Right ventricle myocardium superior (tissue), 1 donor: Measurements from ENCODE around the gene CRTC2. TPM values are rescaled to one million over a fixed set of nuclear protein-coding genes. Genes with fewer than 3 reads are reported as not detected.

Experiments used
- ATAC-seq: fragments of 200-7000 bp; cut with Tn5 transposase; one replicate; pipeline ENCODE4 v1.9.1; 2020; ENCODE audit warnings: mild to moderate bottlenecking; ENCODE audit not compliant: poor library complexity
- DNase-seq: peaks from one replicate; pipeline ENCODE4 v3.0.0-alpha.2; 2020
- intact Hi-C: fragments of 100-400 bp; cut with DNase I; formaldehyde crosslinking; loops from one replicate; pipeline ENCODE4 v1.11.2; 2022
- total RNA-seq: library from RNA; stranded (reverse); fragmentation: NEBNext Ultra II Directional; extraction: Animal tissue kit (Norgen Biotek cat#: 25700); gene quantifications from one replicate; pipeline ENCODE4 v1.2.1, GENCODE V29; 2021
- donor health status: DM: no; HTN: yes; CAD: no; lungs with severe emphysema.

CRTC2 gene
- total RNA-seq, 1 donor from 2014 or later: 20.8 TPM

DNA sequence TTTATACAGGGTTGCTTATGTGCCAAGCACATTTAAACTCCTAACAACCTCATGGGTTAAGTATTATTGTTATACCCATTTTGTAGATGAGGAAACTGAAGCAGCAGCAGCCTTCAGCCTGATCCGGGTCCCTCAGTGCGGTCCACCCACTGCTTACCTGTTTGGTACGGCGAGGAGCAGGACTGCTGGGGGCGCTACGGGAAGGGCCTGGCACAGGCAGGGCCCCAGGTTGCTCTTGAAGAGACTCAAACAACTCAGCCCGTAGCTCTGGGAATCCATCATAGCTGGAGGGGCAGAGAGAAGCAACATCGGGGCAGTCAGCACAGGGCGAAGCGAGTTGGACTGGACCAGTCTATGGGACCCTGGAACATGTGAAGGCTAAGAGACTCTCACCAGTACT is 21.1 kb downstream of the CRTC2 start:
- intact Hi-C loops: no loop called here
- DNase-seq: no peak
- ATAC-seq: no peak

DNA sequence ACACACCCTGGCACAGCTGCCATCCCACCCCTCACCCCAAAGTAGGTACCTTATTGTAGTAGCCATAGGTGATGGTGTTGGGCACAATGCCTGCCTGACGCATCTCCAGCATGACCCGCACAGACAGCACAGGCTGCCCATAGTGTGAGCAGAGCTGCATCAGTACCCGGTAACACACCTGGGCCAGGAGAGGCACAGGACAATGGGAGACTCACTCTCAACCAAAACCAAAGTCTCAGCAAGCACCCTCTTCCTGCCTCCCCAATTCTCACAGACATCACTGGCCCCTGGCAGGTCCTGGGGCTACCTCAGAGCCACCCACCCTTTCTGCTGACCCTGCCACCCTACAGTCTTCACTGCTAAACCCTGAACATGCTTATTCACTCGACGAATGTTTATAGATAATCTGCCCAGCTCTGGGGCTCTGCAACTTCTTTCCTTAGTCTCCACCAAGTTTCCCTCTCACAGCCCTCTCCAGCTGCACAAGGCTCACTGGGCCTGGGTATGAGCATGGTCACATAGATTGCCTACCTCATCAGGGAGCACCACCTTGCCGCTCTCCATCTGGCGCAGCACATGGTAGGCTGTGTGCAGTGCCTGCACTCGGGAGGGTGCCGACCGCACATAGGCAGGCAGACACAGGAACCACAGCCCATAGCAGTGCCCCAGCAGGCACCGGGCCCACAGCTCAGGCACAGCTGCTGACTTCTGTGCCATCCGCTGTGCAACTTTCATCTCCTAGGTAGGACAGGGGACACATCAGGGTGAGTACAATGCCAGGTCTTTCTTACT is 22.2 kb downstream of the CRTC2 start:
- DNase-seq (no peak), ATAC-seq (no peak)
- intact Hi-C loops: no loop called here

DNA sequence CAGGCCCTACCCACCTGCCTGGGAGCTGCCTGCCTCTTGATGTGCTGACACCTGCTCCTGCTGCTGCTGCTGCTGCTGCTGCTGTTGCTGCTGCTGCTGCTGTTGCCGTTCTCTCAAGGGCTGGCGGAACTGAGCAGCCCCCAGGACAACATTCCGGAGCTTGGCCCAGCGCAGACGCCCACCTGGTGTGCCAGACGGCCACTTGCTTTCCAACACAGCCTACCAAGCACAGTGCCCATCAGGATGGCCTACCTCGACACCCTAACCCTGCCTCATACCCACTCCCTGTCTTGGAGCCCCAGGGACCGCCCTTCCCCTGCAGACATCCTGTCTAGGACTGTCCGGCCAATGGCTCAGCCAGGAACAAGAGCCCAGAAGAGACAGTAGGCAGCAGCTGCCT is 23.7 kb downstream of the CRTC2 start:
- intact Hi-C loops: no loop called here
- no peak for DNase-seq
- no peak for ATAC-seq

DNA sequence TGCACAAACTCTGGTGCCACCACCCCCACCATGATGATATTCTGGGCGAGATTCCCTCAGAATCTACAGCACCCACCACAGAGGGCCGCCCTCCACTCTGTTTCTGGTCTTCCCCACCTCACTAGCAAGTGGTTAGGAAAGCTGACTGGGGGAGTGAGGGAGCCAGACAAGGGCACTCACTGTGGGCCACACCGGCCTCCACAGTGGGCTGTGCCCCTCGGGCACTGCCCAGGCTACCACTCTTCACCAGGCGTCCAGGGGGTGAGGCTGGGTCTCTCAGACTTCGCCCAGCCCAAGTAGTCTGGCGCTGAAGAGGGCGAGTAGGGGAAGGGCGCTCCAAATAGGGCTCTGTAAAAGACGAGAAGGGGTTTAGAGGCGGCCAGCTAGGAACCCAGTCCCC is 24.5 kb downstream of the CRTC2 start:
- intact Hi-C loops: no loop called here
- DNase-seq (no peak), ATAC-seq (no peak)

DNA sequence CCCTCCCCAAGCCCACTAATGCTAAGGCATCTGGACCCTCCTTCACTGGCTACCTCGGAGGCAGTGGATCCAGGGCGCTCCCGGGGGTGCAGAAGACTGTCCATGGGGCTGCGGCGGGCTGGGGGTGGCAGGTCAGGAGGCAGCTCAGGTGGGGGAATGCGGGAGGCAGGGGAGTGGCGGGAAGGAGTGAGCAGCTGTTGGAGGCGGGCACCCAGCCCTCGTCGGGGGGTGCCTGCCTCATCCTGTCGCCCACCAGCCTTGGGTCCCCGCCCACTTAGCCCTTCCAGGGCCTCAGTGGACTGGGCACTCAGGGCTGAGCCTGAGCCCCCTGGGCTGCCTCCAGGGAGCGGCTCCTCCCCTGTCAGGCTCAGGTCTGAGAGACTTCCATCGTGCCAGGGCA is 25.0 kb downstream of the CRTC2 start:
- no peak for DNase-seq
- ATAC-seq: no peak
- intact Hi-C loops: no loop called here

DNA sequence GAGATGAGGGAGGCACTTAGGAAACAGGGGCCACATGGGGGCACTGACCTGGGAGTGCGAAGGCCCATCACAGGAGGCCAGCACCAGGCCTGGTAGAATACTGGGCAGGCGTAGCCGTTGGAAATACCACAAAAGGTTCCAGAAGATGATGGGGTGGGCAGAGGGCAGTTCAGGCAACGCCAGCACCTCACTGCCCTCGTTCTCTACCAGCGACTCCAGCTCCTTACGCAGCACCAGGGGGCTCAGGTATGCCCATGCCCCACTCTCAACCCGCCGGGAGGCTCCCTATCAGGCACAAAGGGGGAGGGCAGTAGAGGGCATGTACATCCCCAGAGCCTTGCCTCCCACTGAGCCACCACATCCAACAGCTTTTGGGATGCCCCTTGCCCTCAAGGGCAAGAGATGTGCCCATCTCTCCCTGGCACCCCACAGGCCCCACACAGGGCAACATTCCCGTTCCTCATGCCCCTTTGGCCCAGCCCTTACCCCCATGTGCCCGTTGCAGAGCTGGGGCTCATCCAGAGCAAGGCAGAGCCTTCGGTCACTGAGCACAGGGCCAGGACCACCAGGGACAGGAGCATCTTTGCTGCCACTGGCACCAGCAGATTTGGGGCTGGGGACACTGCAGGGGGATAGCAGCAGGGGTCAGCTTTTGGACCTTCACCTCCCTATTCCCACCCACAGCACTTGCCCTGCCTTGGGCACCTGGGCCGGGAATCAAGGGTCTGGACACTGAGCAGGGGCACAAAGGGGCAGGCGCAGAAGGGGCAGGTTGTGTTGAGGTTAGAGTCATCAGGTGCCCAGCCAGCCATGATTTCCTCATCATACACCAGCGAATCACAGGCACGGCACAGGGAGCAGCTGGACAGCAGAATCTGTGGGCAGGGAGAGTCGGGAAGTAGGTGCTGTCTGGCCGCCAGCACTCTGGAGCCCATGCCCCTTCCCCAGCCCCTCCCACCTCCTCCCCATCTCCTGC is 26.0 kb downstream of the CRTC2 start:
- no peak for DNase-seq
- ATAC-seq: no peak
- intact Hi-C loops: no loop called here

DNA sequence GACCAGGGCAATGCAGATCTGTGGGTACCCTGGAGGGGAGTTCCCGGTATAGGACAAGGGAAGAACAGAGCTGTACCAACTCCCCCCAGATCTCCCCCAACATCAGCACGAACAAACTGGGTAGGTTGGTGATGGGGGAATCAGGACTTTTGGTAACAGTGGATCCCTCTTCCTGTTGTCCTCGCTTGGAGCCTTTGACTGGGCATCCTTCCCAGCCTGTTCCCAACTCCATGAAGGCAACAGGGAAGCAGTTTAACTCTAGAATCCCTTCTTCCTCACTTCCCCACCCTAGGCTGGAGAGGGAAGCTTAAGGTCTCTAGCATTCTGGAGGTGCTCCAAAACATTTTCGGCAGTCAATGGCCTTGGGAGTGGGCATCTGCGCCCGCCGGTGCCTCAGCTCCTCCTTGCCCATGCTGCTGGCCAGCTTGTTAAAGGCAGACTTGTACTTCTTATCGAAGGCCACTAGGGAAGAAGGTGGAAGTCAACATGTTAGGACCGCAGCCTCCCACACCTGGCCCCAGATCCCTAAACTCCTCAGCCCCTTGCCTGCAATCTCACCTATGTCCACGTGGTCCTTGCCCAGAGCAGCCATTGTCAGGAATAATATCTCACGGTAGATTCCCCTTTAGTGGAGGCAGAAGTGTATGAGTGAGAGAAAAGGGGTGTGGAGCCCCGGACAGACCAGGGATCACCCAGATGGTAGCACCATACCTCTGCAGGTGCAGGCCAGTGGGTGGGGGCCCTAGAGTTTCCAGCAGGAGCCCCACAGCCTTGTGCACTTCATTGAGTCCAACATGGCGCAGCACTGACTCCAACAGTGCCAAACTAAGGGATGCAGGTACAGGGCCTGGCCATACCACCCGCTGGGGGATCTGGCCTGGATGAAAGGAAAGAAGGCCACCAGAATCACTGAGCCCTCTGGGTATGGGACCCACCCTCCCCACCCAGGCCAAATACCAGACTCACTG is 28.1 kb downstream of the CRTC2 start:
- DNase-seq (no peak), ATAC-seq (no peak)
- intact Hi-C loops: no loop called here

DNA sequence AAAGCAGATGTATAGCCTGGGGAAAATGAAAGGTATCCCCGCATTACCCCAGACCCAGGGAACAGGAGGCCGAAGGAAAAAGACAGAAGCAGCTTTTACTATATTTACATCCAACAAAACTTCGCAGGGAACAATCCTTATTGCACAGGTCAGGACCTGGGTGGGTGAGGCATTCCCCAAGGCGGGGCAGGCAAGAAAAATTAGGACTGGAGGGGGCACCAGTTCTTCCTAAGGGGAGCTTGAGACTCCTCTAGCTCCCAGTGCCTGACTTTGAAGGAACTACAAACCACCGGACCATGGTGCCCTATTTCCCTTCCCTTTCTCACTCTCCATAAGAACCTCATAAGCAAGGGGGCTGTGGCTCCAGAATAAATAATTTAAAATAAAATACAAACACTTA is 29.0 kb downstream of the CRTC2 start:
- no peak for ATAC-seq
- intact Hi-C loops: no loop called here
- DNase-seq: no peak

DNA sequence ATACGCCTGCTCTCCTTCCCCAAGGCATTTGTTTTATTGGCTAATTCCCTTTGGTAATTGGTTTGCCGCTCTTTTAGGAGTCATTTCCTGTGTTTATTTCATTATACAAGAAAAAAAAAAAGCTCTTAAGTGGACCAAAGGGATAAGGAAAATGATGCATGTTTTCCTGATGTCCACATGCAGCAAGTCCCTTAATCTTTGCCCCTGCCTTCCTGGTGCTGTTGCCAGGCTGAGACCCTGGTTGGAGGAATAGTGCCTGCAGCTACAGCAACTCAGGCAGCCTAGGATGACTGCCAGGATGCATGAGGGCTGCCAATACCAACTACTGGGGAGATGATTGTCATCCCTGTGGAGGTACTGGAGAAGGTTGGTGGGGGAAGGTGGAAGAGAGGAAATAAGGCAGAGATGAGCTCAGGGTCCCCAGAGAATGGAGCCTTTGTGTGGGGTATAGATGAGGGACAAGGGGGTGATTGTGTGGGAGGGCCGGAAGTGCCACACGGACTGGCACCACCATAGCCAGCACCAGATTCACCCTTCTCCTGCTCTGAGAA is 29.5 kb downstream of the CRTC2 start:
- ATAC-seq (no peak), DNase-seq (no peak)
- intact Hi-C loops: no loop called here

DNA sequence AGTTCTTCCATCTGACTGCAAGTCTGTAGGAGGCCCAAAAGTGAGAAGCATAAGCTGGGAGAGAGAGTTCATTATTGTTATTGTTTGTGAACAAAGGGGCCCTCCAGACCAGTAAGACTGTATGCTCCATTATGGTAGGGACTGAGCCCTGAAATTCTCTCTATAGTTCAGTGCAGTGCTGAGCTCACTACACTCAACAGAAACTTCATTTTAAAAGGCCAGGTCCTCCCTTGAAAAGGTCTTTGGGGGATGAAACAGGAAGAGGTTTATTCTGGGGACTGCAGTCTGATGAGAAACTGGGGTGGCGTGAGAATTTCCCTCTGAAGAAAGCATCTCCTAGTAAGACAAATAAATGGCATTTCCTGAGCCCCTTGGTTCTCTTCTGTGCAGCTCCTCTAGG is 30.2 kb downstream of the CRTC2 start:
- ATAC-seq: no peak
- intact Hi-C loops: no loop called here
- no peak for DNase-seq

DNA sequence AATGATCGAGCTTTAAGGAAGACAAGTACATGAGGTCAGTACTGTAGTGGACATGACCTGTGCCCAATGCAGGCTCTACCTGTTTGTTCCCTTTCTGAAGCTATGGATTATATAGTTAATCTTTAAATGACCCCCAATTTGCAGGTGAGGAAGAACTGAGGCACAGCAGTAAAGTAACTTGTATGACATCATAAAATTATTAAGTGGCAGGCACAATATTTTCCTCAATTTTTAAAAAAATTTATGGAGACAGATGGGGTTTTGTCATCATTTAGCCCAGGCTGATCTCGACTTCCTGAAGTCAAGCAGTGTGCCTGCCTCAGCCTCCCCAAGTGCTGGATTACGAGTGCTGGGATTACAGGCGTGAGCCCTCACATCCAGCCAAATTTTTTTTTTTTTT is 32.0 kb downstream of the CRTC2 start:
- intact Hi-C loops: no loop called here
- DNase-seq (no peak), ATAC-seq (no peak)

DNA sequence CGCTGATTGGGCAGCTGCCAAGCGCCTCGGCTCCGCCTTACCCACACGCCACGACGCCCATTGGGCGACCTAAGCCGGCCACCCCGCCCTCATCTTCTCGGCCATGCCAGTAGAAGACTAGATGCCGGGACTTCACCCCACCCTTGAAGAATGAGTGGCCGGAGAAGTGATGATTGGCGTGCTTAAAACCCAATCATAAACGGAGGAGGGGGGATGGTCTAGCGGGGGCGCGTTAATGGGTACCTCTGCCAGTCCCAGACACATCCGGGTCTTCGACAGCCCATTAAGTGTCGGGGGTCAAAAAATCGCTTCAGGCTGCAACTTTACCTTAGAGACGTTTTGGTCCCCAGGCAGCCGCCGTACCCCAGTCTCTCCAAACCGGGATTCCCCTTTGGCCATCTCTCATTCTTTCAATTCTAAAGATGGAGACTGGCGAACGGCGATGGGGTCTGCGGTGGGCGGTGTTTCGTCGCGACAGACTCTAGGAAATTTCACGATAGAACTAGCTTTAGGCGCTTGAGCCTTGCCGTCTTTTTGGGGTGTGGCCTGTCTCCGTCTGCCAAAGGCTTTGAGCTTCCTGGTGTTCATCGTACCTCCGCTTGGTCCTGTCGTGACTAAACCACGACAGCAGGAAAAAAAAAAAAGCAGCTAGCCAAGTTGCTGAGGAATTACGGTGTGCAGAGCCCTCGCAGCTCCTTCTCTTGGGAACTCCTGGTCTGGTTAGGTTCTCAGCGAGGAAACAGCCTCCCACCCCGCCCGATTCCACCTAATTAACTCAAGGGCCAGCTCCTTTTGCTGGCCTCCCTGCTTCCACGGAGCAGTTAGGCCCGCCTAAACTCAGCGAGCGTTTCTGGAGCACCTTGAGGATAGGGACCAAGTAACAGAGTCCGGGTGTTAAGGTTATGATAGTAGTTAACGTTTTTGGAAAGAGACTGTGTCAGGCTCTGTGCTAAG is 35.2 kb downstream of the CRTC2 start, which contains the start of gene GATAD2B:
TSS of gene GATAD2B (minus strand) at position 1 of the 954 bp plus-strand sequence. CDS start 94,625 bp downstream, outside the sequence.
- peak; percentile 100 for DNase-seq
- intact Hi-C loops: no loop called here
- peak; percentile 98 for ATAC-seq

DNA sequence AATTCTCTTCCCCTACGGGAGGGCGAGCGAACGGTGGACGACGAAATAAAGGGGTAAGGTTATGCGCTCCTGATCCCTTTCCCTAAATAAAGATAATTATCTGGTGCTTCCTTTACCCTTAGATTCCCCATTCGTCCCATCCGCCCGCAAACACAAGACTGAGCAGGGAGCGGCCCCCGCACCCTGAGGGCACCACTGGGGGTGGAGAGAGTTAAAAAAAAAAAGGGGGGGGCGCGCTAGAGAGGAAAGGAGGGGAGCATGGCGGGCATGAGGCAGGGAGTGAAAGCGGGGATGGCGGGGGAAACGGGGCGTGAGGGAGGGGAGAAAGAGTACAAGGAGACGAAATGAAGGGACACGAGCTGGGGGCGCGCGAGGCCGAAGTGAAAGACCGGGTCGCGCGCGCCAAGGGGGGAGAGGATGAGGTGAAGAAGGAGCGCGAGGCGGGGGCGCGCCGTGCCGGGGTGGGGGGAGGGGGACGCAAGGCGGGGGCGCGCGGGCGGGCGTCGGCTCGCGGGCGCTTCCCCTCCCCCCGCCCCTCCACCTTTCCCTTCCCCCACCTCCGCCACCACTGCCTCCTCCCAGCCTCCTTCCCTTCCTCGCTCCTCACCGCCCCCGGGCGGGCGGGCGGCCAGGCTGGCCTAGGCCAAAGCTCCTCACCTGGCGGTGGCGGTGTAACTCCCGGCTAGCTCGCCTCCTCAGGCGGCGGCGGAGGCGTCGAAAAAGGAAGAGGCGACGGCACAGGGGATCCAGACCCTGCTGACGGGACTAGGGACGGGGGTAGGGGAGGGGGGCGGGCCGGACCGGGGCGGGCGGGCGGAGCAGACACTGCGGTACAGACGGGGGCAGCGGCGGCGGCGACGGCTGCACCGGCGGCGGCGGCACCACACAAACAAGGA is 36.1 kb downstream of the CRTC2 start:
- DNase-seq (peak; percentile 64), ATAC-seq (peak; percentile 33)
- intact Hi-C loops: no loop called here

DNA sequence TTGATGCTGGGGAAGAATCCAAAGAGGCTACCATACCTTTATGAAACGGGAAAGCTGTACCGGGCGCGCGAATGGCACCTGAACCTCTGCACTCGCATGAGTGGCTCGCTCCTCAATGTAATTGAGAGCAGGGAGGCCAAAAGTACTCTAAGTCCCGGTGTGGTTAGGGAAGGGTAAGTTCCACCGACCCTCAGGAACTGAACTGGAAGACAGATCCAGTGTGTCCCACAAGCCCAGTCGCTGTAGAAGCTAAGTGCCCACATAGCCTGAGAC is 36.7 kb downstream of the CRTC2 start:
- DNase-seq: peak; percentile 36
- intact Hi-C loops: no loop called here
- no peak for ATAC-seq

DNA sequence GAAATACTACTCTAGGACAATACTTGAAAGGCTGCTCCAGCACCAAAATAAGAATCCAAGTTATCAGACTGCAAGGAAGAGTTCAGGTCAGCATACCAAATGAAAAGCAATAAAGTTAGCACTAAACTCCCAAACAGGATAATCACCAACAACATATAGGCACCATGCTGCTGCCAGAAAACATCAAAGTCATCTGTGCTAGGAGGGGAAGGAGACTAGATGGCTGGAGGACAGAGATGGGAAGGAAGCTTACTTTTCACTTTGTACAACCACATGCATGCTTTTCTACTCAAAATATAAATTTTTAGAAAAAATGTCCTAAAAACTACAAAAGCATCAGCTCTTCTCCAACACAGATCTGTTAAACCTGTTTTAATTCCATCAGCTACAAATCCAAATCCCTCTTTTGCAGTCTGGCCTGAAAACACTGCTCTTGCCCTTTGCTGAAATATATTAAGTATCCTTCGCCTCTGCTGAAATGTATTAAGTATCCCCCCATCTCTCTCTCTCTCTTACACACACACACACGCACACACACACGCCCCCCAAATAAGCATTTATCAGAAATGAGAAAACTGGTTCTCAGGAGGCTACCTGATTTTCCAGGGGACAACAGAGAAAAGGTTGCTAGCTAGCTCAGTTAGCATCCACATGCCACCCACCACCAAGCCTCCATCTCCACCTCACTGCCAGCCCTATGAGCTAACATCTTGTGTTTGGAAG is 37.2 kb downstream of the CRTC2 start:
- no peak for DNase-seq
- ATAC-seq: no peak
- intact Hi-C loops: no loop called here
